K562 (cell line): ENCODE data around the gene PPARD. TPM values are rescaled to one million over a fixed set of nuclear protein-coding genes. Genes with fewer than 3 reads are reported as not detected.

Experiments
- RBM17 ChIP-seq: fragments of 200-400 bp; formaldehyde crosslinking; IDR thresholded peaks from 2 replicates; pipeline ENCODE4 v1.6.1; 2017; ENCODE audit warnings: low read depth, mild to moderate bottlenecking, low read length, borderline replicate concordance
- ZNF384 ChIP-seq: IDR thresholded peaks from 2 replicates; pipeline ENCODE4 v1.6.1; 2012; ENCODE audit warnings: low read depth, low read length, improper control_type of control experiment
- ZSCAN32 ChIP-seq: fragments of 450-650 bp; formaldehyde crosslinking; IDR thresholded peaks from 2 replicates; pipeline ENCODE4 v1.4.0; 2020; ENCODE audit warnings: mild to moderate bottlenecking, moderate library complexity
- polyA plus RNA-seq, 8 experiments: library from polyadenylated mRNA; depleted of rRNA in 4 of 8; stranded (reverse) in 5 of 8; unstranded in 3 of 8; fragments of >200 nt; fragmentation: Nextera tagmentation in 2 of 8; fragmentation: Illumina TruSeq in 1 of 8; extraction: Ambion mirVana in 2 of 8; extraction: Trizol in 1 of 8; gene quantifications; 2 replicates each; pipeline versions ENCODE4 v1.2.1 to v1.2.3, GENCODE V29; 2011 to 2014; ENCODE audit warnings: inconsistent platforms in 1 of 8, missing spikeins in 1 of 8
- total RNA-seq, 7 experiments: library from RNA; depleted of rRNA in 6 of 7; stranded (reverse); fragments of >200 nt in 6 of 7; fragmentation: Illumina TruSeq in 2 of 7; extraction: Trizol in 2 of 7; gene quantifications; 2 replicates each; pipeline versions ENCODE4 v1.2.1 to v1.2.3, GENCODE V29; 2011 to 2021; ENCODE audit warnings: low replicate concordance in 1 of 7
- TF ChIP-seq, protein P1 (sequence below), 2 experiments: fragments of 450-650 bp in 1 of 2; sonication (generic) in 1 of 2; formaldehyde crosslinking in 1 of 2; IDR thresholded peaks; 2 replicates each; pipeline versions ENCODE4 v1.7.1 to v1.9.0; 2016 to 2022; ENCODE audit warnings: inconsistent platforms in 1 of 2, mild to moderate bottlenecking in 1 of 2, missing genetic modification reagents in 1 of 2
- TF ChIP-seq, protein P2 (sequence below): fragments of 250-450 bp; sonication (Bioruptor Pico); IDR thresholded peaks from 2 replicates; pipeline ENCODE4 v1.9.0; 2021; ENCODE audit warnings: mild to moderate bottlenecking, inconsistent platforms
- TF ChIP-seq, protein P3 (sequence below): fragments of 250-450 bp; sonication (Bioruptor Pico); IDR thresholded peaks from 2 replicates; pipeline ENCODE4 v1.4.0; 2020
- TF ChIP-seq, protein P4 (sequence below): sonication (generic); formaldehyde crosslinking; IDR thresholded peaks from 2 replicates; pipeline ENCODE4 v1.8.1; 2023; ENCODE audit warnings: mild to moderate bottlenecking, missing genetic modification reagents, moderate library complexity

Gene PPARD
- total and polyA plus RNA-seq, 9 of the 15 experiments (the other 6 are each of a cell fraction or from before 2014, with no cell fraction given) = 0.14 to 13.2 (median 3.8) TPM

DNA sequence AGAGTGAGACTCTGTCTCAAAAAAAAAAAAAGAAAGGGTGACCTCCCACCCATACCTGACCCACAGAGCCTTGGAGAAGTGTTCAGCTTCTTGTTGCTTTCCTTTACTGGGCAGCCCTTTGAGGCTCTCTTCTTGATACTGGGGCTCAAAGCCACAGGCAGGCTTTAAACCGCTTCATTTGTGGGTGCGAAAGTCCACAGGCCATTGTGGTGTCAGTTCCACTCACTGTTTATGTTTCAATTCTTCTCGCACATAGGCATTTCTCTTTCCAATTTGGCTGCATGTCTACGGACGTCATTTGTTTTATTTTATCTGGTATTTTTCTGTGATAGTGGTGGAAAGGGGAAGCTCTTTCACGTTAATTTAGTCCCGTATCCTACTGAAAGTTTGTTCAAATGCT lies 34.6 kb downstream of the PPARD start (continued):
- TF ChIP-seq, protein P1, sequence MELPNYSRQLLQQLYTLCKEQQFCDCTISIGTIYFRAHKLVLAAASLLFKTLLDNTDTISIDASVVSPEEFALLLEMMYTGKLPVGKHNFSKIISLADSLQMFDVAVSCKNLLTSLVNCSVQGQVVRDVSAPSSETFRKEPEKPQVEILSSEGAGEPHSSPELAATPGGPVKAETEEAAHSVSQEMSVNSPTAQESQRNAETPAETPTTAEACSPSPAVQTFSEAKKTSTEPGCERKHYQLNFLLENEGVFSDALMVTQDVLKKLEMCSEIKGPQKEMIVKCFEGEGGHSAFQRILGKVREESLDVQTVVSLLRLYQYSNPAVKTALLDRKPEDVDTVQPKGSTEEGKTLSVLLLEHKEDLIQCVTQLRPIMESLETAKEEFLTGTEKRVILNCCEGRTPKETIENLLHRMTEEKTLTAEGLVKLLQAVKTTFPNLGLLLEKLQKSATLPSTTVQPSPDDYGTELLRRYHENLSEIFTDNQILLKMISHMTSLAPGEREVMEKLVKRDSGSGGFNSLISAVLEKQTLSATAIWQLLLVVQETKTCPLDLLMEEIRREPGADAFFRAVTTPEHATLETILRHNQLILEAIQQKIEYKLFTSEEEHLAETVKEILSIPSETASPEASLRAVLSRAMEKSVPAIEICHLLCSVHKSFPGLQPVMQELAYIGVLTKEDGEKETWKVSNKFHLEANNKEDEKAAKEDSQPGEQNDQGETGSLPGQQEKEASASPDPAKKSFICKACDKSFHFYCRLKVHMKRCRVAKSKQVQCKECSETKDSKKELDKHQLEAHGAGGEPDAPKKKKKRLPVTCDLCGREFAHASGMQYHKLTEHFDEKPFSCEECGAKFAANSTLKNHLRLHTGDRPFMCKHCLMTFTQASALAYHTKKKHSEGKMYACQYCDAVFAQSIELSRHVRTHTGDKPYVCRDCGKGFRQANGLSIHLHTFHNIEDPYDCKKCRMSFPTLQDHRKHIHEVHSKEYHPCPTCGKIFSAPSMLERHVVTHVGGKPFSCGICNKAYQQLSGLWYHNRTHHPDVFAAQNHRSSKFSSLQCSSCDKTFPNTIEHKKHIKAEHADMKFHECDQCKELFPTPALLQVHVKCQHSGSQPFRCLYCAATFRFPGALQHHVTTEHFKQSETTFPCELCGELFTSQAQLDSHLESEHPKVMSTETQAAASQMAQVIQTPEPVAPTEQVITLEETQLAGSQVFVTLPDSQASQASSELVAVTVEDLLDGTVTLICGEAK (IDR thresholded peaks at IDR 0.05) = no peak
- TF ChIP-seq, protein P1 (CRISPR knock-in tag; IDR thresholded peaks at IDR 0.05) = no peak
- TF ChIP-seq, protein P2, sequence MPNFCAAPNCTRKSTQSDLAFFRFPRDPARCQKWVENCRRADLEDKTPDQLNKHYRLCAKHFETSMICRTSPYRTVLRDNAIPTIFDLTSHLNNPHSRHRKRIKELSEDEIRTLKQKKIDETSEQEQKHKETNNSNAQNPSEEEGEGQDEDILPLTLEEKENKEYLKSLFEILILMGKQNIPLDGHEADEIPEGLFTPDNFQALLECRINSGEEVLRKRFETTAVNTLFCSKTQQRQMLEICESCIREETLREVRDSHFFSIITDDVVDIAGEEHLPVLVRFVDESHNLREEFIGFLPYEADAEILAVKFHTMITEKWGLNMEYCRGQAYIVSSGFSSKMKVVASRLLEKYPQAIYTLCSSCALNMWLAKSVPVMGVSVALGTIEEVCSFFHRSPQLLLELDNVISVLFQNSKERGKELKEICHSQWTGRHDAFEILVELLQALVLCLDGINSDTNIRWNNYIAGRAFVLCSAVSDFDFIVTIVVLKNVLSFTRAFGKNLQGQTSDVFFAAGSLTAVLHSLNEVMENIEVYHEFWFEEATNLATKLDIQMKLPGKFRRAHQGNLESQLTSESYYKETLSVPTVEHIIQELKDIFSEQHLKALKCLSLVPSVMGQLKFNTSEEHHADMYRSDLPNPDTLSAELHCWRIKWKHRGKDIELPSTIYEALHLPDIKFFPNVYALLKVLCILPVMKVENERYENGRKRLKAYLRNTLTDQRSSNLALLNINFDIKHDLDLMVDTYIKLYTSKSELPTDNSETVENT = no peak
- TF ChIP-seq, protein P3, sequence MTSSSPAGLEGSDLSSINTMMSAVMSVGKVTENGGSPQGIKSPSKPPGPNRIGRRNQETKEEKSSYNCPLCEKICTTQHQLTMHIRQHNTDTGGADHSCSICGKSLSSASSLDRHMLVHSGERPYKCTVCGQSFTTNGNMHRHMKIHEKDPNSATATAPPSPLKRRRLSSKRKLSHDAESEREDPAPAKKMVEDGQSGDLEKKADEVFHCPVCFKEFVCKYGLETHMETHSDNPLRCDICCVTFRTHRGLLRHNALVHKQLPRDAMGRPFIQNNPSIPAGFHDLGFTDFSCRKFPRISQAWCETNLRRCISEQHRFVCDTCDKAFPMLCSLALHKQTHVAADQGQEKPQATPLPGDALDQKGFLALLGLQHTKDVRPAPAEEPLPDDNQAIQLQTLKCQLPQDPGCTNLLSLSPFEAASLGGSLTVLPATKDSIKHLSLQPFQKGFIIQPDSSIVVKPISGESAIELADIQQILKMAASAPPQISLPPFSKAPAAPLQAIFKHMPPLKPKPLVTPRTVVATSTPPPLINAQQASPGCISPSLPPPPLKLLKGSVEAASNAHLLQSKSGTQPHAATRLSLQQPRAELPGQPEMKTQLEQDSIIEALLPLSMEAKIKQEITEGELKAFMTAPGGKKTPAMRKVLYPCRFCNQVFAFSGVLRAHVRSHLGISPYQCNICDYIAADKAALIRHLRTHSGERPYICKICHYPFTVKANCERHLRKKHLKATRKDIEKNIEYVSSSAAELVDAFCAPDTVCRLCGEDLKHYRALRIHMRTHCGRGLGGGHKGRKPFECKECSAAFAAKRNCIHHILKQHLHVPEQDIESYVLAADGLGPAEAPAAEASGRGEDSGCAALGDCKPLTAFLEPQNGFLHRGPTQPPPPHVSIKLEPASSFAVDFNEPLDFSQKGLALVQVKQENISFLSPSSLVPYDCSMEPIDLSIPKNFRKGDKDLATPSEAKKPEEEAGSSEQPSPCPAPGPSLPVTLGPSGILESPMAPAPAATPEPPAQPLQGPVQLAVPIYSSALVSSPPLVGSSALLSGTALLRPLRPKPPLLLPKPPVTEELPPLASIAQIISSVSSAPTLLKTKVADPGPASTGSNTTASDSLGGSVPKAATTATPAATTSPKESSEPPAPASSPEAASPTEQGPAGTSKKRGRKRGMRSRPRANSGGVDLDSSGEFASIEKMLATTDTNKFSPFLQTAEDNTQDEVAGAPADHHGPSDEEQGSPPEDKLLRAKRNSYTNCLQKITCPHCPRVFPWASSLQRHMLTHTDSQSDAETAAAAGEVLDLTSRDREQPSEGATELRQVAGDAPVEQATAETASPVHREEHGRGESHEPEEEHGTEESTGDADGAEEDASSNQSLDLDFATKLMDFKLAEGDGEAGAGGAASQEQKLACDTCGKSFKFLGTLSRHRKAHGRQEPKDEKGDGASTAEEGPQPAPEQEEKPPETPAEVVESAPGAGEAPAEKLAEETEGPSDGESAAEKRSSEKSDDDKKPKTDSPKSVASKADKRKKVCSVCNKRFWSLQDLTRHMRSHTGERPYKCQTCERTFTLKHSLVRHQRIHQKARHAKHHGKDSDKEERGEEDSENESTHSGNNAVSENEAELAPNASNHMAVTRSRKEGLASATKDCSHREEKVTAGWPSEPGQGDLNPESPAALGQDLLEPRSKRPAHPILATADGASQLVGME (CRISPR knock-in tag) = no peak
- no peak for TF ChIP-seq ZNF384
- TF ChIP-seq, protein P4, sequence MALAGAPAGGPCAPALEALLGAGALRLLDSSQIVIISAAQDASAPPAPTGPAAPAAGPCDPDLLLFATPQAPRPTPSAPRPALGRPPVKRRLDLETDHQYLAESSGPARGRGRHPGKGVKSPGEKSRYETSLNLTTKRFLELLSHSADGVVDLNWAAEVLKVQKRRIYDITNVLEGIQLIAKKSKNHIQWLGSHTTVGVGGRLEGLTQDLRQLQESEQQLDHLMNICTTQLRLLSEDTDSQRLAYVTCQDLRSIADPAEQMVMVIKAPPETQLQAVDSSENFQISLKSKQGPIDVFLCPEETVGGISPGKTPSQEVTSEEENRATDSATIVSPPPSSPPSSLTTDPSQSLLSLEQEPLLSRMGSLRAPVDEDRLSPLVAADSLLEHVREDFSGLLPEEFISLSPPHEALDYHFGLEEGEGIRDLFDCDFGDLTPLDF (CRISPR knock-in tag) = no peak
- TF ChIP-seq RBM17 = no peak
- TF ChIP-seq ZSCAN32 = no peak
